Renal cortical epithelial cell (primary cell): ENCODE data around the gene DLD. TPM values are rescaled to one million over a fixed set of nuclear protein-coding genes. Genes with fewer than 3 reads are reported as not detected.
A peak's percentile ranks its signal among the peaks of the same experiment; 100 is the strongest.
"Not testable (repeated sequence)": the region's sequence is repeated elsewhere in the genome, so short reads cannot be mapped to it uniquely, and the experiment has no call there.

Experiments used
- DNase-seq: peaks from one replicate; pipeline ENCODE4 v3.0.0-alpha.2; 2011; ENCODE audit warnings: low read depth
- total RNA-seq: library from RNA; depleted of rRNA; stranded (reverse); fragments of >200 nt; gene quantifications from 2 replicates; pipeline ENCODE4 v1.2.3, GENCODE V29; 2014

Gene DLD
- total RNA-seq, 1 donor from 2014 or later, result 155 TPM

DNA sequence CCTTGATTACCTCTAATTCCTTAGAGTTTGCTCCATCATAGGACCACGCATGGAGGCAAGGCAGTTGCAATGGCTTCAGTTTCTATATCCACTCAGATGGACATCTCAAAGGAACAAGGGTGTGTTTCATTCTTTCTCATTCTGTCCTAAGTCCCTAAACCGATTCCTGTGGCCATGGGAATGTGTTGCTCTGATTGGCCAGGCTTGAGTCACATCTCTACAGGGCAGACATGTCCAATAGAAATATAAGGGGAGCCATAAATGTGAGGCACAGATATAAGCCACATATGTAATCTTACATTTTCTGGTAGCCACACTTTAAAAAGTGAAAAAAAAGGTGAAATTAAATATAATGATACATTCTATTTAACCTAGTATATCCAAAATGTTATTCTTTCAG, 16.9 kb upstream of the DLD start:
- DNase-seq, result no peak

DNA sequence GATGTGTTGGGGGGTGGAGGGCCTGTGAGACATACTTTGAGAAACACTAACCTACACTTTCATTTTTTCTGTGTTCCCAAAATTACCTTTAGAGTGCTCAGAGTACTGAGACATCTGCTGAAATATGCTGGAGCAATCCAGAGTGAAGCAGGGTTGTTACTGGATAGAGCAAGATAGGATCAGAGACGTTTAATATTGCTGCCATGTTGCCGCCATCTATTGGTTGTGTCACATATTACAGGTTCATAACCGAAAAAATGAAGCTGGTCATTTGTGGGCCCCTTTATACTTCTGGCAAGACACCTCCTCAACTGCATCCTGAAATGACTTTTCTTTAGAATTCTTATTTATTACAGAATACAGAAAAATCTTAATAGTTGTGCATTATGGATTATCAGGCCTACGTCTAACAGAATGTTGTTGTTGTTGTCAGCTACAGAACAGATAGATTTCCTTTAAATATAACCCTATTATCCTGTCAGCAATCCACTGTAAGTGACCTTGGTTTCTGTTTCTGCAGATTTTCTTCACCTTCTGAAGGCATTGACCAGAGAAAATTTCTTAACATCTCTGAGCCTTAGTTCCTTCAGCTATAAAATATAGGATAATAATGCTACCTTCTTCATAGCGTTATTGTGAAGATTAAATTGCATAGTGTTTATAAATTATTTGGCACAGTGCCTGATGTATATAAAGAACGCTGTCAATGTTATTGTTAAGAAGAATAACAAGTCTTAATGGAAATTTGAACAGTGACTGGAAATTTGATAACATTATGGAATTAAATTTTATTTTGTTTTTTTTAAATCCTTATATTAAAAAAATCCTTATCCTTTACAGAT, 16.2 kb upstream of the DLD start:
- peak; percentile 63 for DNase-seq

DNA sequence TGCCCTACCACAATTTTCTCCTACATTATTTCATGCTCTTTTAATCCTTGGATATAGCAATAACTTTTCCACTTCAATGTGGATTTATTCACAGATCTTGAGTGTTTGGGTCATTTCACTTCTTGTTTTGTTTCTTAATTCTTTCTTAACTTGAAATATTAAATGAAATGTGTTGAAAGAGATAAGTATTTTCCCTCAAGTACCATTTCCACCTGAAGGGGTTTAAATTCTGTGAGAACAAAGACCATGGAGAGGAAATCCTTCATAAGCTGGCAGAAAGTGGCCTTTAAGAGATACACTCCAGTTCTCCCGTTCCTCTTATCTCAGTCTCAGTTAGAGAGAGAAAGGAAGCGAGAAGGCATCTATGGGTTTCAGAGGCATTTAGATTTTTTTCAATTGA, 14.1 kb upstream of the DLD start:
- no peak for DNase-seq

DNA sequence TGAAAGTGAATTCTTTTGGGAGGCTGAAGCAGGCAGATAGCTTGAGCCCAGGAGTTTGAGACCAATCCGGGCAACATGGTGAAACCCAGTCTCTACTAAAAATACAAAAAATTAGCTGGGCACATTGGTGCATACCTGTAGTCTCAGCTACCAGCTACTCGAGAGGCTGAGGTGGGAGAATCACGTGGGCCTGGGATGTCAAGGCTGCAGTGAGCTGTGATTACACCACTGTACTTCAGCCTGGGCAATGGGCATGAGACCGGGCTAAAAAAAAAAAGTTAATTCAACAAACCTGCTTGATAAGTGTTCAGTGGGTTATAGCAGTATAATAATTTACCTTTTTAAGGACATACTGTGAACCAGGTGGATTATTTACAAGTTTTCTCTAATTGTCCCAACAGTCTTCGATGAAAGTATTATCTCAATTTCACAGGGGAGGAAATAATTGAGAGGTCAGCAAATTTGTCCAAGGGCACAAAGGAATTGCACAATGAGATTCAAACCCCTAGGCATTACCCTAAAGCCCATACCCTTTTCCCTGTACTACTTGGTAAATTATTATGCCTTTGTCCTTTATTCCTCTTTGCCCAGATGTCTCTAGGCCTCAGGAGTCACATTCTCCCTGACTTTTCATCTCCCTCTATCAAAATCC, 13.1 kb upstream of the DLD start:
- DNase-seq, result no peak

DNA sequence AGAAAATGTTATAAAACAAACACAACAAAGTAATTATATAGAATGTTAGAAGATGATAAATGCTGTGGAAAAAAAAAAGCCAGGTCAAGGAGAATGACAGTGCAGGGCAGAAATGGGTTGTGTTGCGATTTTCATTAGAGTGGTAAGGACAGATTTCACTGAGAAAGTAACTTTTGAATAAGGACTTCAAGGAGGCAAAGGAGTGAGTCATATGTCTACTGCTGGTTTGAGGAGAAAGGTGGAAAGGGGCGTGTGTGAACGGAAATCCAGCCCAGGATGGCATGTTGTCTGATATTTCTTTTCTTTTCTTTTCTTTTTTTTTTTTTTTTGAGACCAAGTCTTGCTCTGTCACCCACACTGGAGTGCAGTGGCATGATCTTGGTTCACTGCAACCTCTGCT, 12.3 kb upstream of the DLD start:
- no peak for DNase-seq

DNA sequence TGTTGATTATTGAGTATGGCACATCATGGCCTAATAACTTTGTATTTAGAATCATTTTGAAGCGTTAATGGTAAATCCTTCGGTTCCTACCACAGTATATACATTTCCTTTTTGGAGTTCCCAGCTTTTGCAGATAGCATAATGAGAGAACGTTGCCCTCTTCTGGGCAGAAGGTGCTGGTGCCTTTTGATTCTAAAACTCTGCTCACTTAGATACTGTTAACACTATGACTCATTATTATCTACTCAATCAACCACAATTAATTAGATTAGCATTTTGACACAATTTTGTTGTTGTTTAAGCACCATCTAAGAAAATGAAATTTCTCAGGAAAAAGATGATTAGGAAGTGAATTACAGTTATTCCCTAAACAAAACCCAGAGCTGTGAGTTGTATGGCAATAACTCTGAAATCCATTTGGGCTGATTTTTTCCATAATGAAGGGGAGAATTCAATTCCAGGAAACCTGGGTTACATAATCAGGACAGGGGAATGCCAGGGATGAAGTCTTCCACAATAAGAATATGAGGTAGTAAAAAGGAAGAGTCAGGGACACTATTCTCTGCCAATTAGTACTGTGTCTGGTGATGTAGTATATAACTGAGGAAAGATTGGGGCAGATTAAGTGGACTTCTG, 11.5 kb upstream of the DLD start:
- peak; percentile 75 for DNase-seq

DNA sequence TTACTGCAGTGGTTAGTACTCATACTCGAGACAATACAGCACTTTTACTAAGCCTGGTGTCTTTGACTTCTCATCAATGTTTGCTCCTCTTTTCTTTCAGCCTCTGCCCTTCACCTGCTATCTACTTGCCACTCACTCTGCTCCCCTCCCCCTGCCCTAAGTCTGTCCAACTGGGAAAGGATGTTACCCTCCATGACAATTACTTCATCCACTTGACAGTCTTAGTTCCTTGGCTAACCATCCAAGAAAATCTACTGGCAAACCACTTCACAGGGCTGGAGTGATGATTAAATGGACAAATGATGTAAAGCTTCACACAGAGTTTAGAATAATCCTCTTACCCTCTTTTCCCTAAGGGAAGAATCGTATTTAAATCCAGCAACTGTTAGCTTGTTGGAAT, 8.2 kb upstream of the DLD start:
- no peak for DNase-seq

DNA sequence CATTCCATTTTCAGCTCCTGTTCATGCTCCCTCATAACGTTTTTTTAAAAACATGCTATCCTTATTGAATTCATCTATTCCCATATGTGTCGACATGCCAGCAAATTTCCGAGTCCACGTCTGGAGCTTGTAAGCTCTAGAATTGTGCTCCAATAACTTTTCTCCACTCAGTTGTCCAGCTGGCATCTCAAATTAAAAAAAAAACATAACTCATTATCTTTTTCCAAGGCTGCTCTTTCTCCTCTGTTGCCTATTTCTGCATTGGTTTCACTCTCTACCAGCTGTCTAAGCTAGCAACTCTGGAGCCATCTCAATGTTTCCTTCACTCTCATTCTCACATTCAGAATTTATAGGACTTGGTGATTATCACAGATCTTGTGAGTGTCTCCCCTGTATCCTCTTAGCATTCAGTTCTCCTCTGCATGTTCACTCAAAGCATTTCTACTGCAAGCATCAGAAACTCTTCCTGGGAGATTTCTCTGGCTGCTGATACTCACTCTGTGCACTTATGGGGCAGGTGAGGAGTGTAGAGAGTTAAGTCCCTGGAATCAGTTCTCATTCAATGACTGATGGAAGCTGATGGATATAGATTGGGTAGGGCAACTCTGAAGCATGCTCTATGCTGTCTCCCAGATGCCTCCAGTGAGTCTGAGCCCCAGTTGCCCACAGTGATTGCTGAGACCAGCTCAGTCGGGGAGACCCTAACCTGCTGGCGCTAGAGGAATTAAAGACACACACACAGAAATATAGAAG, 6.7 kb upstream of the DLD start:
- no peak for DNase-seq

DNA sequence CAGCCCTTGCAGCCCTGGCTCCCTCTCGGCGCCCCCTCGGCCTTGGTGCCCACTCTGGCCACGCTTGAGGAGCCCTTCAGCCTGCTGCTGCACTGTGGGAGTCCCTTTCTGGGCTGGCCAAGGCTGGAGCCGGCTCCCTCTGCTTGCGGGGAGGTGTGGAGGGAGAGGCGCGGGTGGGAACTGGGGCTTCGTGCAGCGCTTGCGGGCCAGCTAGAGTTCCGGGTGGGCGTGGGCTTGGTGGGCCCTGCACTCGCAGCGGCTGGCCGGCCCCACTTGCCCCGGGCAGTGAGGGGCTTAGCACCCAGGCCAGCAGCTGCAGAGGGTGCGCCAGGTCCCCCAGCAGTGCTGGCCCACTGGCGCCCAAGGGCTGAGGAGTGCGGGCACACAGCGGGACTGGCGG, 3.2 kb upstream of the DLD start:
- not testable (repeated sequence) for DNase-seq

DNA sequence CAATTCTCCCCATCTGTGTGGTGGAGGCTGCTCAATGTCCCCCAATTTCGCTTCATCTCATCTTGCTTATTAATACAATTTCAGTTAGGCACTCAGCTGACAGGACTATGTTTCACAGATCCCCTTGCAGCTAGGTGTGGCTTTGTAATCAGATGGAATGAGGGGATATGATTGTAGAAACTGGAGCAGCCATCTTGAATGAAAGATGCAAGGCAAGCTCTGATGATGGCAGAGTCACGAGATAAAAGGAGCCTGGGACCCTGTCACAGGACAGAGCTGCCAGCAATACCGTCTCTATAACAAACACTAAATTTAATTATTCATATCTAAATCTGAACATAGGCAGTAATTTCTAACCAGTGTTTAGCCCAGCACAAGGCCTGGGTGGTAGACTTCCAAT, 991 bp upstream of the DLD start:
- no peak for DNase-seq

DNA sequence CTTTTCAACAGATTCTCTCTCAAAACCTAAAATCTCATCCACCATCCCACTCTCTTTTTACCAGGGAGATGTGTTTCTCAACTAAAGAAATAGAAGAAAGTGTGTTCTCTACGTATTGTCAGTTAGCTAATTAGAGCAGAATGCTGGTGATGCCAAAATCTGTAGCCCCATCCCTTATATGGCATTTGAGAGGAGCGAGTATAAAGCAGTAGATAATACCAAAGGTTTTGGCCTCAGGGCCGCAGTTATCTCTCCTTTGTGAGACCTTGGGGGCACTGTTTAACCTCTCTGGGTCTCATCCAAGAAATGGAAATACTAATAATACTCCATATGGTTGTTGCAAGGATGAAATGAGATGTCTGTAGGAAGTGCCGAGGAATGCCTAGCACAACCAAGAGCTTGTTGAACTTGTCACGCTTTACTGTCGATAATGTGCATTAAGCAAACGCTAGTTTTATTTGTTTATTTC, 456 bp upstream of the DLD start:
- no peak for DNase-seq

DNA sequence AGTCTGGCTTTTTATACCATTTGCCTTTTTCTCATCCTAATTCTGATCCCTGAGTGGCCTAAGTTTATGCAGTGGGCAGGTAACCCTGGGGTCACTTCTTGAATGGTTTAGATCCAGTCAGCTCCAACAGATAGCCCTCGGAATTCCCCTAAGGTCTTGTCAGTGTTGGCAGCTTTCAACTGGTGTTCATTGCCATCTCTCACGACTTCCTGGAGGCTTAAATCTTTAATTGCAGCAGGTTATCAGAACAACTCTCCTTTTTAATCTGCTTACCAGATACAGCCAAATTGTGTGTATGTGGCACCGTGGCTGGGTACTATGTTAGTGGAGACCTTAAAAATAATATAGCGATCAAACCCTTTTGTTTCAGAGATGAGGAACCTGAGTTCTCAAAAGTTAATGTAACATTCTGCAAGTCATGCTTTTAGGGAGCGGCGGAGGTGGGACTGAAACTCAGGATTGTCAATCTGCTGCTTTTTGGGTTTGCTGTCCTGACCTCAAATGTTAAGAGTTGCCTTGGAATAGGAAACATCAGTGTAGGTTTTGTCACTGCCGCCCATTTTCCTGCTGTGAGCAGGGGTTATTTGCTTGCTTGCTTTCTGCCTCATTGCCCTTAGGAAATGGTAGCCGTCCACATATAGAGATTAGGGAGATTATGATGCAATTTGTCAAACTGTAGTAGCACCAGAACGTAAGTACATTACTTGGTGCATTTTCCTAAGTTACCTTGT, 818 bp downstream of the DLD start:
- DNase-seq, result peak; percentile 68

DNA sequence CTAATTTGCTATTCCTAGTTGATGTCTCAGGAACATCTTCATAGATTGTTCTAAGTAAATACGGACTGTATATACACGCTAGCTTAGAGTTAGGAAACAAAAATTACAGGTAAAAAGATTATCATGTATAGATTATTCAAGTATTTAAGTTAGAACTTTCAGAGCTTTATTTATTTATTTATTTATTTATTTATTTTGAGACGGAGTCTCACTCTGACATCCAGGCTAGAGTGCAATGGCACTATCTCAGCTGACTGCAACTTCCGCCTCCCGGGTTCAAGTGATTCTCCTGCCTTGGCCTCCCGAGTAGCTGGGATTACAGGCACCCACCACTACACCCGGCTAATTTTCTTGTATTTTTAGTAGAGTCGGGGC, 1.4 kb downstream of the DLD start:
- not testable (repeated sequence) for DNase-seq

DNA sequence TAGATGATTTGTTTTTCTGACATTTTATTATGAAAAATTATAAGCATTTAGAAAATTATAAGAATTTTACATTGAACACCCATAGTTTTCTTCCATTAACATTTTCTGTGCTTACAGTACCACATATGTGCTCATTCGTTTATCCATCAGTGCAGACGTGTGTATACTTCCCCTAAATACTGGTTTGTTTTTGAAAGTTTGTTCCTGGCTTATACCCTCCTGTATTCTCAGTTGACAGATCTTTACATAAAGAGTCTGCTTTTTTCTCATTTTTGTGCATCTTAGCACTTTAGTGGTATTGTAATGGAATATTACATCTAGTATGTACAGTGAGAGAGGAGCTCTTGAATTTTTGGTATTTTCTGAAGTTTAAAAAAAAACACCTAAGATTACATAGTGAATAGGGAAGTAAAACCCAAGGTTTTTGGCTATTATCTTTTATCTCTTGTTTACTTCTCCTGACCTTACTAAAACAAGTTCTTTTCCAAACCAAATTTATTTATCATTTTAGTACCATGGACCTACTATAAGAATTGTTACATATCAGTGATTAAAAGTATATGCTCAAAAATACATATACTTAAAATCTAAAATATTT, 8.1 kb downstream of the DLD start:
- DNase-seq, result no peak

DNA sequence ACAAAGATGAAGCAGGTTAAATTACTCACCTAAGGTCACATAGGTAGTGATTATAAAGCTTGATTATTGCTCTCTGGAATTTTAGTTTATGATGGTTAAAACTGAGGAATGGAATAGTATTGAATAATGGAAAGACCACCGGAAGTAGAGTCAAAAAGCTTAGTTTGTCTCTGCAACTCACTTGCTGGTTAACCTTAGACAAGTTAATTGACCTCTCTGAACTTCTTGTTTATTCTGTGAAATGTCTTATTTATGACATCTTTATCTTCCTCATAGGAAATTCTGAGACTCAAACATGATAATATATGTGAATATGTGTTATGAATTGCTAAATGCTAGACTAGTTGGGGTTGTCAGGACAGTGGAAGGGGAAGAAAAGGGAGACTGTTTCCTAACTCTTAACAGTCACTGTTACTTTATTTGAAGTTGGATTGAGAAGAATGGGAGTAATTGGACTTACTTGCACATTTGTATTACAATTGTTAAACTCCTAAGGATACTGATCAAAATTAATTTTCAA, 9.6 kb downstream of the DLD start:
- DNase-seq, result no peak

DNA sequence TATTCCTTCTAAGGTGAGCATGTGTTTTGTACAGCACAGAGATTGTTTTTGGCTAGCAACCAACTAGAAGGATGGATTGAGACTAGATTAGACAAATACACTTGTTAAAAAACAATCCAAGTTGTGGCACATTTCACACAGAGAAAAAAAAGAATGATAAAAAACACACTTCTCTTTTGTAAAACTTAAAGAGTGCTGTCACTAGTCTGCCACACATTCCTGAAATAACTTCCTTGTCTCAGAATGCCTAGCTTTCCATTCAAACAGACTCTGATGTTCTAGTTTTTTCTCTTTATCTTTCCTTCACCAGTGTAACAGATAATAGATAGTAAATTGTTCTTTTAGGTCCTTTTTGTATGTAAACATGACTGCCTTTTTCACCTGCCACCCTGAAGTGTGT, 11.4 kb downstream of the DLD start:
- DNase-seq, result peak; percentile 39

DNA sequence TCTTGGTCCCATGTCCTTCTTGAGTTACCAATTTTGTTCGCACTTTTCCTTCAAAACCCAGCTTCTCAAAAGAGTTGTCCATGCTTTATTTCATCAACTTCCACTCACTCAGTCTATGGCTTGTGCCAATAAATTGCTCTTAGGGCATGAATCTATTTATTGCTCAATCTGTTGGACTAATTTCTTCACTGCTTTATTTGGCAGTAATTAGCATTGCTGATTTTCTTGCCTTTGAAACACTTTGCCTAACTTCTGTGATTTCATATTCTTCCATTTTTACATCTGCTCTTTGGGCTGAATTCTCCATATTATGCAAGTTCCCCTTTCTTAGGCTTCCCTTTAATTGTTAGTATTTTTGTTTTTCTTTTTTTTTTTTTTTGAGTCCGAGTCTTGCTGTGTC, 16.8 kb downstream of the DLD start:
- DNase-seq, result peak; percentile 32

DNA sequence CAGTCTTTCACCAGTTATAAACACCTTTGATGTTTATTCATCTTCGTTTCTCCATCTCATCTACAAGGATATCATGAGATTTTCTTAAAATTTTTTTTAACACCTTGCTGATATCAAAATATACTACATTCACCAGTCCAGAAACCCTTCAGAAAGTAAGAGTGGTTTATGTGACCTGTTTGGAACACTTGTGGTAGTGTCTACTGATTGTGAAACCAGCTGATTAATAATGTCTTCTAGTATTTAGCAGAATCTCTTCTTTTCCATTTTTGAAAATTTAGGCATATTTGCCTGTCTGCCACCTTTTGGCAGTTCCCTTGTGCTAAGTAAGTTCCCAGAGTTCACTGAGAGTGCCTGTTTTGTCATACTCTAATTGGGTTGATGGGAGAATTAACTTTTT, 18.5 kb downstream of the DLD start:
- no peak for DNase-seq

DNA sequence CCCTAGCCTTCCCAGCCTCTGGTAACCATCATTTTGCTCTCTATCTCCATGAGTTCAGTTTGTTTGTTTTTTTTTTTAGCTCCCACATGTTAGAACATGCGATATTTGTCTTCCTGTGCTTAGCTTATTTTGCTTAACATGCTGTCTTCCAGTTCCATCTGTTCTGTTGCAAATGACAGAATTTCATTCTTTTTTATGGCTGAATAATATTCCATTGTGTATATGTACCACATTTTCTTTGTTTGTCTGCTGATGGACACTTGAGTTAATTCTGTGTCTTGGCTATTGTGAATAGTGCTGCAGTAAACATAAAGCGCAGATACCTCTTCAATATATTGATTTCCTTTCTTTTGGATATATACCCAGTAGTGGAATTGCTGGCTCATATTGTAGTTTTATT, 21.0 kb downstream of the DLD start:
- no peak for DNase-seq

DNA sequence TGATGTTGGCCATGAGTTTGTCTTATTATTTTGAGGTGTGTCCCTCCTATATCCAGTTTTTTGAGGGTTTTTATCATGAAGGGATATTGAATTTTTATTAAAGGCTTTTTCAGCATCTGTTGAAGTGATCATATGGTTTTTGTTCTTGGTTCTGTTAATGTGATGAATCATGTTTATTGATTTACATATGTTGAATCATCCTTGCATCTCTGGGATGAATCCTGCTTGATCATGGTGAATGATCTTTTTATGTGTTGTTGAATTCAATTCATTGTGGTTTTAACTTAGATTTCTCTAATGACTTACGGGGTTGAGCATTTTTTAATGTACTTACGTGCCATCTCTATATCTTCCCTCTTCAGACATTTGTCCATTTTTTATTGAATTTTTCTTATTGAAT, 22.9 kb downstream of the DLD start:
- no peak for DNase-seq

DNA sequence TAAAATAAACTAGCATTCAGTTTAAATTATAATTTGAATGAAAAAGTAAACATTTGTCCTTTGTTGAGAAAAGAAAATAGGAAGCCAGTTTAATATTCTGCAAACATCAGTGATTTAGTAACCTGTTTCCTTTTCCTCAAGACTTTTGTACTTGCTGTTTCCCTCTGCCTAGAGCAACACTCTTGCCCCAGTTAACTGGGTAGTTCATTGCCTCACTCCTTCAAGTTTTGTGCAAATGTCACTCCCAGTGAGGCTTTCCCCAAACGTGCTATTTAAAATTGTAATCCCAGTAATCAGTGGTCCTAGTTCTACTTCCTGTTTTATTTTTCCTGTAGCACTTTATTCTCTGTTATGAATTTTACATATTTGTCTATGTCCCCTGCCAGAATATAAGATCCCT, 23.8 kb downstream of the DLD start:
- peak; percentile 21 for DNase-seq
